ENCODE results near the gene DDX56. TPM values are rescaled to one million over a fixed set of nuclear protein-coding genes. Genes with fewer than 3 reads are reported as not detected.
A peak's percentile ranks its signal among the peaks of the same experiment; 100 is the strongest.

Gene DDX56
- total RNA-seq, 1 donor: 57.0 TPM

GRCh38 chr7:44568771-44569560, 4.7 kb downstream of the DDX56 start:
- no peak overlapping the region for H3K4me3 ChIP-seq (ENCODE audit: low read depth, low read length)
- DNase-seq (ENCODE audit: low read depth): no peak
- no peak for TF ChIP-seq CTCF (IDR thresholded peaks at IDR 0.05; ENCODE audit: insufficient read depth, low read depth, low read length)

GRCh38 chr7:44567884-44568283, 5.8 kb downstream of the DDX56 start:
- TF ChIP-seq CTCF (IDR thresholded peaks at IDR 0.05; ENCODE audit: insufficient read depth, low read depth, low read length): no peak
- no peak for DNase-seq (ENCODE audit: low read depth)
- no peak overlapping the region for H3K4me3 ChIP-seq (ENCODE audit: low read depth, low read length)

- H3K4me3 ChIP-seq (ENCODE audit: low read depth, low read length): no peak overlapping the region
- no peak for TF ChIP-seq CTCF (IDR thresholded peaks at IDR 0.05; ENCODE audit: insufficient read depth, low read depth, low read length)
- DNase-seq (ENCODE audit: low read depth): no peak
Observed at GRCh38 chr7:44566680-44567079, 7.0 kb downstream of the DDX56 start.

- DNase-seq (ENCODE audit: low read depth): no peak
- H3K4me3 ChIP-seq (ENCODE audit: low read depth, low read length): no peak overlapping the region
- TF ChIP-seq CTCF (IDR thresholded peaks at IDR 0.05; ENCODE audit: insufficient read depth, low read depth, low read length): no peak
Observed at GRCh38 chr7:44565795-44566559, 7.7 kb downstream of the DDX56 start.

DNA sequence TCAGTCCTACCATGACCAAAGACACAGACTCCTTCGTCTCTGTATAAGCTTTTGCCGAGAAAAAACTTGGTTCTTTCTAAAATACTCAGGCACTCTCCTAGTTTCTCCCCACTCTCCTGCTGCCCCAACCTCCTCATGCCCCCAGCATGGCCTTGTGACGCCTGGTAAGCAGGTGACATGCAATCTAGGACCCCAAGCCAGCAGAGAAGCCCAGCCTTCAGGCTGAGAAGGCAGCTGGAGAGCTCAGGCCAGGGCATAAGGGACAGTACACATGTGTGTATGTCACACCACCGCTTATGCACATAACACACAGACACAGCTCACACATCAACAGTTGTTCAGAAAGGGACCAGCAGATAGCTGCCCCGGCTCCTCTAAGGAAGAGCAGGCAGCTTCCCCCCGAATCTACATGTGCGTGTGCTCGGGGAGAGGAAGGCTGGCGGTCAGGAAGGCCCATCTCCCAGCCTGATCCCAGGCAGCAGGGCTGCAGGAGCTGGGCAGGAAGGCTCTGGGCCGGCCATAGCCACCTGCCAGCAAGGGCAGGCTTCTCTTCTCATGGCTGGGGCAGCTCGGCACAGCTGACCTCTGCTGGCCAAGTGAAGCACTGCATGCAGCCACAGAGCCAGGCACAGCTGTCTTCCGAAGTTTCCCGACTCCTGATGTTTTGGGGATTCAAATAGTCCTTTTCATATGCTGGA, 8.5 kb downstream of the DDX56 start:
- DNase-seq (ENCODE audit: low read depth): peak; percentile 58
- TF ChIP-seq CTCF (IDR thresholded peaks at IDR 0.05; ENCODE audit: insufficient read depth, low read depth, low read length): peak; percentile 98

DNA sequence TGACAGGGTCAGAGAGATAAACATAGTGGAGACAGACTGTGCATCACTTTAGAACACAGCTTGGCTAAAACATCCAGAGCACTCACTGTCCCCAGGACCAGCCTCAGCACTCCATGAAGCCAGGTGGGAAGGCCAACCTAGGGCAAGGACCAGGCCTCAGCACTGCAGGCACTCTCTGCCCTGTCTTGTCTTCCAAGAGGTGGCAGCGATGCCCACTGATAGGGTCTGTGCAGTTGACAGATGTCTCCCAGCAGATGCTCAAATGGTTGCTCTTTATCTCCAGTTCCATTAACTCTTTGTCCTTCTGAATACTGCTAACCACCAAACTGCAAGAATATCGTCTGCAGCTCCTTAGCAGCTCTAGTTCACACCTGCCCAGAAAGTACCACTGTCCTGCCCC, 9.1 kb downstream of the DDX56 start:
- no peak overlapping the region for H3K4me3 ChIP-seq (ENCODE audit: low read depth, low read length)
- no peak for DNase-seq (ENCODE audit: low read depth)
- no peak for TF ChIP-seq CTCF (IDR thresholded peaks at IDR 0.05; ENCODE audit: insufficient read depth, low read depth, low read length)

More for the DNA sequence above, 8.5 kb downstream of the DDX56 start:
- H3K4me3 ChIP-seq (ENCODE audit: low read depth, low read length): no peak overlapping the region
